T-helper 17 cell (primary cell): ENCODE results near the gene CFAP73. TPM values are rescaled to one million over a fixed set of nuclear protein-coding genes. Genes with fewer than 3 reads are reported as not detected.
A peak's percentile ranks its signal among the peaks of the same experiment; 100 is the strongest.
"Not testable (repeated sequence)": the region's sequence is repeated elsewhere in the genome, so short reads cannot be mapped to it uniquely, and the experiment has no call there.

Experiments
- ATAC-seq: fragments of 150-1000 bp; cut with Tn5 transposase; 2 replicates; pipeline ENCODE4 v1.10.0; 2021; ENCODE audit warnings: mild to moderate bottlenecking, moderate library complexity
- DNase-seq, 3 donors: peaks; one replicate each; pipeline versions ENCODE4 v3.0.0 to v3.0.0-alpha.2; 2020 to 2021
- H3K9me3 ChIP-seq: one replicate; pipeline ENCODE4 v1.7.0; 2013; ENCODE audit warnings: low read length, mild to moderate bottlenecking; ENCODE audit not compliant: control insufficient read depth, poor library complexity, severe bottlenecking
- H3K27ac Mint-ChIP-seq: one replicate; pipeline ENCODE4 v1.8.0; 2022; ENCODE audit warnings: mild to moderate bottlenecking, moderate library complexity, mixed read lengths
- H3K27me3 Mint-ChIP-seq: one replicate; pipeline ENCODE4 v1.8.0; 2022; ENCODE audit warnings: mixed read lengths
- H3K36me3 Mint-ChIP-seq: one replicate; pipeline ENCODE4 v1.8.0; 2022; ENCODE audit warnings: low read depth, mixed read lengths
- H3K4me1 Mint-ChIP-seq: one replicate; pipeline ENCODE4 v1.8.0; 2022; ENCODE audit warnings: mild to moderate bottlenecking, mixed read lengths
- H3K4me3 Mint-ChIP-seq: one replicate; pipeline ENCODE4 v1.8.0; 2022; ENCODE audit warnings: mild to moderate bottlenecking, moderate library complexity, mixed read lengths
- total RNA-seq, 4 donors: library from RNA in 2 of 4; stranded (reverse) in 2 of 4; gene quantifications; one replicate each; pipeline ENCODE4 v1.2.3 and lab custom pipeline; 2022 to 2026

CFAP73 gene
- total RNA-seq, 2 donors from 2014 or later = not detected

DNA sequence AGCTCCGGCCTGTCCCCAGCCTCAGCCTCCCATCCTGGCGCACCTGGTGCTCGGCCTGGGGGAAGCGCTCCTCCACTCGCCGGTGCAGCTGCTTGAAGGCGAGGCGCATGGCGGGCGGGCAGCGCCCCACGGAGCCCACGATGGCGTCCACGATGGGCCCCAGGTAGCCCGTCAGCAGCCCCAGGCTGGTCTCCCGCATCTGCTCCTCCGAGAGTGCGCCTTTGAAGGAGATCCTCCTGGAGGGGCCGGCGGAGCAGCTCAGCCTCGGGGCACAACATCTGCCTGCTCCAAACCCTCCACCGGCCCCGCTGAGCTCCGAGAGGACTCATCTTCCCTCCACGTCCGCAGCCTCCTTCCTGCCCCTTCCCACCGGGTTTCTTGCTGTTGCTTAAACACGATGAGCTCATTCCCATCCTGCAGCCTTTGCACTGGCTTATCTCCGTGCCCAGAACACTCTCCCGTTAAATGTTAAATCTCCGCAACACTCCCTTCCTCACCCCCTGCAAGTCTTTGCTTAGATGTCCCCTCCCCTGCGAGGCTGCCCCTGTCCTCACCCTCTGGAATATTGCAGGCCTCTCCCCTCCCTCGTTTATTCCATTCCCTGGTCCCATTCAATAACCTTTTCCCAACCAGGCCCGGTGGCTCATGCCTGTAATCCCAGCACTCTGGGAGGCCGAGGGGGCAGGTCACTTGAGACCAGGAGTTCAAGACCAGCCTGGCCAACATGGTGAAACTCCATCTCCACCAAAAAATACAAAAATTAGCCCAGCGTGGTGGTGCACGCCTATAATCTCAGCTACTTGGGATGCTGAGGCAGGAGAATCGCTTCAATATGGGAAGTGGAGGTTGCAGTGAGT lies 37.3 kb upstream of the CFAP73 start:
- Mint-ChIP-seq H3K27me3 (no peaks in the 10 kb centered on the region), H3K4me1 (peaks cover 6% of the 10 kb centered on the region), H3K27ac (no peak overlapping the region), H3K36me3 (no peaks in the 10 kb centered on the region), H3K4me3 (no peak overlapping the region)
- no peak for ATAC-seq
- H3K9me3 ChIP-seq = no peaks in the 10 kb centered on the region
- no peak for DNase-seq

DNA sequence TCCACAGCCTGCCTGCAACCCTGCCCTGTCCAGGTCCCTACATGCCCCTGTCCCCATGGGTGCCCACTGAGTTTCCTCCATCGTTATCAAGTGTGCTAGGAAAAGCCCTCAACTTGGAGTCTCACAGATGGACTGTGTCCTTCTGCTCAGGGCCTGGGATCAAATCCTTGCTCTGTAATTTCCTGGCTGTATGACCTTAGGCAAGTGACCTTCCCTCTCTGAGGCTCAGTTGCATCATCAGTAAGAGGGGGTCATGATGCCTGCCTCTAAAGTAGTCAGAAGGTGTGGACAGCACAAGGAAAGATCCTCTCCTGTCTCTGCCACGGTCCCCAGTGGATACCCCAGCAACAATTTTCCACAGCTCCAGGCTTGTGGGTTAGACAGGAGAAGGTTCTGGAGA lies 36.1 kb upstream of the CFAP73 start:
- Mint-ChIP-seq H3K27me3 (no peaks in the 10 kb centered on the region), H3K4me3 (no peak overlapping the region), H3K27ac (no peak overlapping the region), H3K4me1 (peaks cover 6% of the 10 kb centered on the region), H3K36me3 (no peaks in the 10 kb centered on the region)
- no peak for ATAC-seq
- DNase-seq = no peak
- H3K9me3 ChIP-seq = no peaks in the 10 kb centered on the region

DNA sequence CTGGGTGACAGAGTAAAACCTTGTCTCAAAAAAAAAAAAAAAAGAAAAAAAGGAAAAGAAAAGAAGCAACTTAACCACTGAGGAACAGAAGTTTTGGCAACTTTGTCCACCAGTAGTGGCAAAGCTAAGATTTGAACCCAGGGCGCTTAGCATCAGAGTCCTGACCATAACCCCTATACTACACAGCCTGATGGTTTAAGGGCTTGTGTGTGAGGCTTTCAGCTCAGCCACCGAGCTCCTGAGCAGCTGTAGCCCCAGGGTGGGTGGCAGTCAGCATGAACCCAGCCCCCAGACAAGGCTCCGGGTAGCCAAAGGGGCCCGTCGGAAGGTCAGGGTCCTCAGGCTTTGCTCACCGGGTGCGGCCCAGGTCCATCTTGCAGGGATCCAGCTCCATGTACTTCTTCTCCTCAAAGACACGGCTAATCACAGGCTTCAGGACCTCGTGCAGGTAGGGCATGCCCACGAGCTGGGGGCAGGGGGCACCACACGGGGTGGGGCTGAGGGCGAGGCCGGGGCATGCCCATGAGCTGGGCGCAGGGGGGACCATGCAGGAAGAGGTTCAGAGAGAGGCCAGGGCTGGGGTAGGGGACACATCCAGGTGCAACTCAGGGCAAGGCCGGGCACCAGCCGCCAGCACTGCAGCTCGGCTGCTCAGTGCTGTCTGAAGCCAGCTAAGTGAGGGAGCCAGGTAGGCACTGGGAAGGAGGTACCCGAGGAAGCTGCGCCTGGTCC lies 34.9 kb upstream of the CFAP73 start:
- H3K27ac Mint-ChIP-seq = no peak overlapping the region
- no peak overlapping the region for H3K4me3 Mint-ChIP-seq
- no peaks in the 10 kb centered on the region for H3K9me3 ChIP-seq
- ATAC-seq (no peak), DNase-seq (no peak)
- H3K27me3 Mint-ChIP-seq = no peaks in the 10 kb centered on the region
- peaks cover 3% of the 10 kb centered on the region for H3K4me1 Mint-ChIP-seq
- H3K36me3 Mint-ChIP-seq = no peaks in the 10 kb centered on the region

DNA sequence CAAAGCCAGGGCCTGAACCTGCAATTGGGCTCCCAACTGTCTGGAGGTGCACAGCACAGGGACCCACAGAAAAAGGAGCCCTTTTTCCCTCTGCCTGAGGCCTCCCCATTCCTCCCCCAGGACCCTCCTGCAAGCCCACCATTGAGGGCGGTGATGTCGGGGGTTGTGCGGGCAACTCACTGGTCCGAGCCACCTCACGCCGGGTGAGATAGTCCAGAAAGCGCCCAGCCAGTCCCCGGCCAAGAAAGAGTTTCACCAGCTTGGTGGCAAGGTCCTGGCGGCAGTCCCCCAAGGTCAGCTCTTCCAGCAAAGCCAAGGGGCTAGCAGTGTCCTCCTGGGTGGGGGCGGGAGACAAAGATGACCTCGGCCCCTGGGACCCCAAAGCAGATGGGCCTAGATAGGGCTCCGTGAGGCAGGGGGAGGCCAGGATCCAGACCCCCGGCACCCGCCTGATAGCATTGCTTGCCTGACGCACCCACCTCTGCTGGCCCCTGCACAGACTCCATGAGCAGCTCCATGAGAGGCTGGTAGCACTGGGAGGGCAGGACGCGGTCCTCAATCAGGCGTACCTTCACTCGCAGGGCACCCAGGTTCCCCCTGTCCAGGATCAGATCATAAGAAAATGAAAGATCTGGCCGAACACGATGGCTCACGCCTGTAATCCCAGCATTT lies 33.9 kb upstream of the CFAP73 start:
- H3K9me3 ChIP-seq = no peaks in the 10 kb centered on the region
- H3K27ac Mint-ChIP-seq = no peak overlapping the region
- peaks cover 6% of the 10 kb centered on the region for H3K27me3 Mint-ChIP-seq
- H3K4me3 Mint-ChIP-seq = no peak overlapping the region
- H3K4me1 Mint-ChIP-seq = no peaks in the 10 kb centered on the region
- ATAC-seq (no peak), DNase-seq (no peak)
- H3K36me3 Mint-ChIP-seq = no peaks in the 10 kb centered on the region

DNA sequence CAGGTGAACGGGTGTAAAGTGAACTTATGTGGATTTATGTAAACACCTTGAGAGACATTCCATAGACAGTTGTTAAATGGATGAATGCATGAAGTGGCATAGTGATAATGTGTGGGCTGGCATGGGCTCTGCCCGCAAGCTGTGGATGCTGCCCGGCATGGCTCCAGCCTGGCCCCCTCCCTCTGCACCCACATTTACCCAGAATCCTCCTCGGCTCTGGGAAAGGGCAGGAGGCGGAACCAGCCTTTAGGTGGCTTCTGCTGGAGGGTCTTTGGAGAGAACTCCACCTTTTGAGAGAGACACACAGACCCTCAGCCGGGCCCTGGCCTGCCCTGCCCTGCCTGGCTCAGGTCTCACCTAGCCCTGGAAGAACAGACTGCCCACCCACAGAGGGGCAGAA lies 32.6 kb upstream of the CFAP73 start:
- no peaks in the 10 kb centered on the region for H3K9me3 ChIP-seq
- ATAC-seq (no peak), DNase-seq (no peak)
- Mint-ChIP-seq H3K4me3 (no peak overlapping the region), H3K27ac (no peak overlapping the region), H3K4me1 (no peaks in the 10 kb centered on the region), H3K36me3 (no peaks in the 10 kb centered on the region), H3K27me3 (peaks cover 6% of the 10 kb centered on the region)

DNA sequence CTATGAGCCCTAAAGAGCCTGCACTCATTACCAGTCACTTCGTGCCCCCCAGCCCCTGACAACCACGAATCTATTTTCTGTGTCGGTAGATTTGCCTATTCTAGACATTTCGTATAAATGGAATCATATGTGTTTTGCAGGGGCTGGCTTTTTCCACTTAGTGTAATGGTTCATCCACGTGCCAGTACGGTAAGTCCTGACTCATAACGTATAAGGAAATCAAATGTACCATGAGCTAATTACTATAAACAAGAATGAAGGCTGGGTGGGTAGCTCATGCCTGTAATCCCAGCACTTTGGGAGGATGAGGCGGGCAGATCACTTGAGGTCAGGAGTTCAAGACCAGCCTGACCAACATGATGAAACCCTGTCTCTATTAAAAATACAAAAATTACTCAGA lies 31.8 kb upstream of the CFAP73 start:
- H3K9me3 ChIP-seq, H3K27ac Mint-ChIP-seq, H3K4me1 Mint-ChIP-seq, H3K4me3 Mint-ChIP-seq, ATAC-seq, H3K36me3 Mint-ChIP-seq, DNase-seq: not testable (repeated sequence)
- H3K27me3 Mint-ChIP-seq = peaks cover 11% of the 10 kb centered on the region

DNA sequence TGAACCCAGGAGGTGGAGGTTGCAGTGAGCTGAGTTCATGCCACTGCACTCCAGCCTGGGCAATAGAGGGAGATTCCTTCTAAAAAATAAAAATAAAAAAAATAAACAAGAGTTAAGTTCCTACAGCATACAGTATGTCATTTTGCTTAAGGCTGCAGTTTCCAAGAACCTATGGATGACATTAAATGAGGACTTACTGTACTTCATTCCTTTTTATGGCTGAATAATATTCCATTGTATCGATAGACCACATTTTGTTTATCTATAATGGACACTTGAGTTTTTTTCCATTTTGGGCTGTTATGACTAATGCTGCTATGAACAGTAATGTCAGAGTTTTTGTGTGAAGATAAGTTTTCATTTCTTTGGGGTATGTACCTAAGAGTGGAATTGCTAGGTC lies 31.4 kb upstream of the CFAP73 start:
- H3K27me3 Mint-ChIP-seq = peaks cover 11% of the 10 kb centered on the region
- no peak overlapping the region for H3K4me3 Mint-ChIP-seq
- ATAC-seq (no peak), DNase-seq (no peak)
- H3K9me3 ChIP-seq = no peaks in the 10 kb centered on the region
- no peaks in the 10 kb centered on the region for H3K4me1 Mint-ChIP-seq
- H3K36me3 Mint-ChIP-seq = peaks cover under 1% of the 10 kb centered on the region
- no peak overlapping the region for H3K27ac Mint-ChIP-seq

DNA sequence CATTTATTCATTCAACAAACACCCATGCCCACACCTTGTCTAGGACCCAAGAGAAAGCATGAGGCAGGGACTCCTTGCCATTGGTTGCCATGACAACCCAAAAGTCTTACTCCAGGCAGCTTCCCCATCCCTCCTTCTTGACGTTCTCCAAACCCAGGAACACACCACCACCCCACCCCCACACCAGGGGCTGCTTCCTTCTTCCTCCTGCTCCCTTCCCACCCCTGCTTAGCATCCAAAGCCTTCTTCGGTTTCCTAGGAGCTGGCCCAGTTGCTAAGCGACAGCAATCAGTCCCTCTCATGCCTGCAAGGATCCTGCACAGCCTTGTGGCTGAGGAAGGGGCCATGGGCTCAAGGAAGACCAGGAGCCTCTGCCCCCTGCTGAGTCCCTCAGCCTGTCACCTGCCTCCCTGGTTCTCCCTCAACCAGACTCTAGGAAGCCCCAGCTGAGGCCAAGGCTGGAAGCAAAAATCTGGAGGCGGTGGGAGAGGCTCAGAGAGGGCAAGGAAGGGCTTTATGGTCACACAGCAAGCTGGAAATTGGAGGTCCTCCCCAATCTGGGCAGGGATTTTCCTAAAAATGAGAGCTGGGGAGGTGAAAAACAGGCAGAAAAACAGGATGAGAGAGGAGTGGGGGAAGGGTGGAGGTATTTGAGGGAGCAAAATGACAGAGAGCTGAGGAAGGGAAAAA lies 29.4 kb upstream of the CFAP73 start:
- no peak overlapping the region for H3K4me3 Mint-ChIP-seq
- ATAC-seq (no peak), DNase-seq (no peak)
- H3K4me1 Mint-ChIP-seq = no peaks in the 10 kb centered on the region
- H3K27me3 Mint-ChIP-seq = peaks cover 11% of the 10 kb centered on the region
- H3K36me3 Mint-ChIP-seq = peaks cover 2% of the 10 kb centered on the region
- no peak overlapping the region for H3K27ac Mint-ChIP-seq
- H3K9me3 ChIP-seq = no peaks in the 10 kb centered on the region

DNA sequence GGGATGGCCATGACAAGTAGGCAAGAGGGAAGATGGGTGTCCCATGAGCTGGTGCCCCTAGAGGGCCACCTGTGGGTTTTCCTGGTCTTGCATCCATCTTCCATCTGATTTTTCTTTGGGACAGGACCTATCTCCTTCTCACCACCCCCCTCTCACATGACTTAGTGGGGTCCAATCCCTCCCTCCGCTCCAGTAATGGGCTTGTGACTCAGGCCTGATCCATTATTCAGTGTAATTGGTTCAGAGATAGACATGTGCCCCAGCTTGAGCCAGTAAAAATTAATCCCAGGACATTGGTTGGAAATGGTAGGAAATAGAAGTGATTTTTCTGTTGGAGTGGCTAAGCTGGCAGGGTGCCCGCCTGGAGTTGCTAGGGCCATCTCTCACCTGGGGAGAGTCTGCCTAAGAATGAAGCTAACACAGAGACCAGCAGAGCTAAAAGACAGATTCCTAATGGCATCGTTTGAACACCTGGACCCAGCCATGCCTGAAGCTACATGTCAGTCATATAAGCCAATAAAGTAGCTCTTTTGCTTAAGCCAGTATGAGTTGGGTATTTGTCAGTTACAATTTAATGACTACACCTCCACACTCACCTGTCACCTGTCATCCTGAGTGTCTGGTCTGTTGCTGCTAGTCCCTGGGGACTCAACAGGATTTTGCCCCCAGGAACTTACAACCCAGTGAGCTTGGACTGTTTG lies 28.7 kb upstream of the CFAP73 start:
- H3K9me3 ChIP-seq = no peaks in the 10 kb centered on the region
- DNase-seq (no peak), ATAC-seq (no peak)
- peaks cover 2% of the 10 kb centered on the region for H3K36me3 Mint-ChIP-seq
- H3K4me1 Mint-ChIP-seq = no peaks in the 10 kb centered on the region
- peaks cover 11% of the 10 kb centered on the region for H3K27me3 Mint-ChIP-seq
- no peak overlapping the region for H3K4me3 Mint-ChIP-seq
- no peak overlapping the region for H3K27ac Mint-ChIP-seq

DNA sequence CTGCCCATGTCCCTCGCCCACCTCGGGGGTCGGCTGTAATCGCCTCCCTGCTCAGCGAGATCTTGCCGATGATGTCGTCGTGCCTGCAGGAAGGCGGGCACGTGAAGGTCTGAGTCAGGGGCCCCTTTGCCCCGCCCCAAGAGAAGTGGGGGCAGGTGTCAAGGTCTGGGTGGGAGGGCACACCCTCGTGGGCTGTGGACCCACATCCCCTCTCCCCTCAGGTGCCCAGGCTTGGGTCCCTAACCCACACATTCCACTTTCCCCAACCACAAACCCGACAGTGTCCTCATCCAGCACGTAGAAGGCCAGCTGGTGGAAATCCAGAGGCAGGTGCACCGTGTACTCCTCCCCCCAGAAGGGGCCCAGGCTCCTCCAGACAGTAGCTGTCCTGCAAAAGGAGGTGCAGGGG lies 21.7 kb upstream of the CFAP73 start:
- Mint-ChIP-seq H3K4me3 (no peak overlapping the region), H3K4me1 (peaks cover 10% of the 10 kb centered on the region), H3K27ac (no peak overlapping the region), H3K27me3 (no peaks in the 10 kb centered on the region), H3K36me3 (peaks cover 4% of the 10 kb centered on the region)
- ATAC-seq = no peak
- H3K9me3 ChIP-seq = no peaks in the 10 kb centered on the region
- DNase-seq = no peak

DNA sequence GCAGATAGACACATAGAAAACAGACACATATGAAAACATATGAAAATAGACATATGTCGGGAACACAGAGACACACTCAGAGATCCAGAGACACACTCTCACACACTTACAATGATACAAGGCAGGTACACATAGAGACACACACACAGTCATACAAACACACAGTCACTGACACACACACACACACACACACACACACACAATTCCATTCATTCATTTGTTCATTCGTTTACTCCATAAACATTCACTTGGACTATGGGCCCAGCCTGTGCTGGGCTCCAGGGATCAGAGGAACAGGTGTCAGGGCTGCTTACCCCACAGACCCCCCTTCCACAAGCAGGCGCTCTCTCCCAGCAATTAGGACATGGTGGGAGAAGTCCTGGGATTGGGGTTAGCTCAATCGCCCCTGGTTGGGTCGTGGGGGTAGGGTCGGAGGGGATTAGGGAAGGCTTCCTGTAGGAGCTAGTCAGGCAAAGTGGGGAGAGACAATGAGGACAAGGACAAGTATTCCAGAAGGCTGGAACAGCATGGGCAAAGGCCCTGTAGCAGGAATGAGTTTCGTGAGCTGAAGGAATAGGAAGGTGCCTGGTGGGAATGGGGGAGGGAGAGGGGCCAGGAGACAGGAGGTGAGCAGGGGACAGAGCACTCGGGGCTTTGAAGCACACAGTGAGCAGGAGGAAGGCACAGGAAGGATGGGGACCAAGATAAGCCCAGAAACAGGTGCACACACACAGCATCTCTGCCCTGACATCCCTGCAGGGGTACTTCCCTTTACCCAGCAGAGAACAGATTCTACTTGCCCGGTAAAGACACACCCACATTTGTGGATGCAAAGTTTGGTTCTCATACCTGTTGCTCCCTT lies 20.5 kb upstream of the CFAP73 start:
- ATAC-seq (peak; percentile 25), DNase-seq (no peak)
- Mint-ChIP-seq H3K4me3 (no peak overlapping the region), H3K27me3 (no peaks in the 10 kb centered on the region), H3K27ac (no peak overlapping the region), H3K4me1 (peaks cover 10% of the 10 kb centered on the region), H3K36me3 (peaks cover 2% of the 10 kb centered on the region)
- H3K9me3 ChIP-seq = no peaks in the 10 kb centered on the region
